ENCODE results near the gene GHITM.
"Not testable (repeated sequence)": the region's sequence is repeated elsewhere in the genome, so short reads cannot be mapped to it uniquely, and the experiment has no call there.

Gene GHITM

DNA sequence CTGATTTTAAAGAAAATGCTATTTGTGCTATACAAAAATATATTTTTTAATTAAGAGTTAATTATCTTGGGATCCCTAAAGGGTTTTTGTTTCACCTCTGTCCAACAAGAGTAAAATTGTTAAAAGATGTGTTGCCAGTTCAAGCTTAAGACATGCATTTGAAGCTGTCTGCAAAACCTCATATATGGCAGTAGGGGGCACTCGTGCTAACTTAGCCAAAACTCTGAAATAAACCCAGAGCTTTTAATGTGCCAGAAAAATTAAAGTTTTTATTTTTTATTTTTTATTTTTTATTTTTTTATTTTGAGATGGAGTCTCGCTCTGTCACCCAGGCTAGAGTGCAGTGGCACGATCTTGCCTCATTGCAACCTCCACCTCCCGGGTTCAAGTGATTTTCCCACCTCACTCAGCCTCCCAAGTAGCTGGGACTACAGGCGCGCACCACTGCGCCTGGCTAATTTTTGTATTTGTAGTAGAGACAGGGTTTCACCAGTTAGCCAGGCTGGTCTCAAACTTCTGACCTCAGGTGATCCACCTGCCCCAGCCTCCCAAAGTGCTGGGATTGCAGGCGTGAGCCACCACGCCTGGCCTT is 8.8 kb downstream of the GHITM start:
- DNase-seq (ENCODE audit: low read depth in 2 of 2), result not testable (repeated sequence)

GRCh38 chr10:84149854-84150253 is 10.5 kb downstream of the GHITM start:
- no peak for DNase-seq (ENCODE audit: low read depth in 2 of 2)

GRCh38 chr10:84152769-84153168 is 13.5 kb downstream of the GHITM start:
- no peak for DNase-seq (ENCODE audit: low read depth in 2 of 2)

DNA sequence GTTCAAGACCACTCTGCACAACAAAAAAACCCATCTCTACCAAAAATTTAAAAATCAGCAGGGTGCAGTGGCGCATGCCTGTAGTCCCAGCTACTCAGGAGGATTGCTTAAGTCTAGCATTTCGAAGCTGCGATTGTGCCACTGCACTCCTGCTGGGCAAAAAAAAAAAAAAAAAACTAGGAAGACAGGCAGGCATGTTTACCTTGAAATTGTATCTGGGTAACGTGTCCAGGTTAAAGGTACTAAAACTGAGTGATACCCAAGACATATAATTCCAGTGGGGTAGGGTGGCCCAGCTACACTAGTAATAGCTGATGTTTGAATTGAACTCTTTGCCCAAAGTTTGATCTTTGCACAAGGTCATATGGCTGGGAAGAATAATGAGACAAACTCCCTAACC is 16.2 kb downstream of the GHITM start:
- DNase-seq (ENCODE audit: low read depth in 2 of 2), result no peak

DNA sequence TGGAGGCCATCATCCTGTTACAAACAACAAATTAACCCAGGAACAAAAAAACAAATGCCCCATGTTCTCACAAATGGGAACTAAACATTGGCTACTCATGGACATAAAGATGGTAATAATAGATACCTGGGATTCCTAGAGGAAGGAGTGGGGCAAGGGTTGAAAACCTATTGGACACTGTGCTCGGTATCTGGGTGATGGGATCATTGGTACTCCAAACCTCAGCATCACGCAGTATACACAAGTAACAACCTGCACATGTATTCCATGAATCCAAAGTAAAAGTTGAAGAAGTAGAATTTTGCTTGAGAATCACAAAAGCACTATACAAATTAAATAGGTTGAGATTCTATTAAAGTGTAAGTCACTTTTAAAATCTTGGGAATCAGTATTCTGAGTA is 16.7 kb downstream of the GHITM start:
- no peak for DNase-seq (ENCODE audit: low read depth in 2 of 2)

GRCh38 chr10:84156768-84157167 is 17.5 kb downstream of the GHITM start:
- peak; percentile 34 to 54 for DNase-seq (ENCODE audit: low read depth in 2 of 2)

DNA sequence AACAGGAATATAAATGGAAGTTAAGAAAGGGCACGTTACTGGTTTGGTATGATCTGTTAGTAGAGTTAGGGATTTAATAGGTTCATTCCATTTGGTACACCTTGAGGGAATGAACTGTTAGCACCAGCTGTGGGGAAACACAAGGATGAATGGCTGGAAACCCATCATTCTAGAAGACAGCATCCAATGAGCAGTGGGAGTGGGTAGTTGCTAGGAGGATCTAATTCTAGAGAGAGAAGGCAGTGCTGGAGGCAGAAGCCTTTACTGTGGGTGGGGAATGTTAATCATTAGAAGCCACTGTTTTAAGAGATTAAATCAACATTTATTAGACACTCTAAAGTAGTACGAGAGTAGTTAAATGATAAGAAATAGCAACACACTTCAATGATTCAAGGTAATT is 18.8 kb downstream of the GHITM start:
- no peak for DNase-seq (ENCODE audit: low read depth in 2 of 2)

DNA sequence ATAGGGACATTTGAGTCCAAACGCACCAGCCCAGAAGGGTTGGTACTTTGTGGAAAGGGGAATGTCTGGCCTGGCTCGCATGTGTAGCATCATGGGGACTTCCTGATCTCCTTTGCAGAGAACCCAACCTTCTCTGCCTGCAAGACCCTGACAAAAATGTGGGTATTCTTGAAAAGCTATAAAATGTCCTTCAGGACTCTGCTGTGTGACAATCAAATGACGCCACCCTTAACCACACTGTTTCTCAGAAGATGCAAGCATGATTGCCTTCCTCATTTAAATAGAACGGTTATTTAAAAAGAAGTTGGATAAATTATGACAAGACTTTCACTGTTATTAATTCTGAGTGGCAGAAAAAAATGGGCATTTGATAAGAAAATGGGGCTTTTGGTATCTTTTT is 19.2 kb downstream of the GHITM start:
- no peak for DNase-seq (ENCODE audit: low read depth in 2 of 2)

DNA sequence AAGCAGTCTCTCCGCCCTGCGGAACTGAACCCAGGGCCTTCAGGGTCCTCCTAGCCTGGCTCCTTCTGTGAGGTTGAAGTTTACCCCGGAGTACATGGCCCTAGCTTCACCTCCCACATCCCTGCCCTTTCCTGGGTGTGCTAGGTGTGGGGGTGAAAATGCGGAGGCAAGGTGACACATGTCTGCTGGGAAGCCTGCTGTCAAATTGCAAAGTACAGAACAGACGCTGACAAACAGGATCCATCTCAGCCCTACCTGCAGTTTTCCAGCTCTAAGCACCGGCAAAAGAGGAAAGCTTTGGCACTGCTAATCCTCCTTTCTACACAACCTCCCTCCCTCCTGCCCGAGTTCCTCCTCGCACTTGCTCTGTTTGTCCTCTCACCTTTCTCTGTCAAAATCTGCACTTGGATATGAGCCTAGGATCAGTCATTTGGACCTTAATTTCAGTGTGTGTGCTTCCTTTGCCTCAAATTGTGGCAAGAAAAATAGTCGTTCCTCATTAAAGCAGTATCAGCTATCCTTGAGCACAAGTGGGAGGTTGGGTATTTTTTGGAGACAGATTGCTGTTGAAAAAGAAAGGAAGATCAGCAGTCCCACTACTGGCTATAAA is 19.9 kb downstream of the GHITM start:
- no peak for DNase-seq (ENCODE audit: low read depth in 2 of 2)

- no peak for DNase-seq (ENCODE audit: low read depth in 2 of 2)
Observed at GRCh38 chr10:84160663-84161362, 21.5 kb downstream of the GHITM start.

DNA sequence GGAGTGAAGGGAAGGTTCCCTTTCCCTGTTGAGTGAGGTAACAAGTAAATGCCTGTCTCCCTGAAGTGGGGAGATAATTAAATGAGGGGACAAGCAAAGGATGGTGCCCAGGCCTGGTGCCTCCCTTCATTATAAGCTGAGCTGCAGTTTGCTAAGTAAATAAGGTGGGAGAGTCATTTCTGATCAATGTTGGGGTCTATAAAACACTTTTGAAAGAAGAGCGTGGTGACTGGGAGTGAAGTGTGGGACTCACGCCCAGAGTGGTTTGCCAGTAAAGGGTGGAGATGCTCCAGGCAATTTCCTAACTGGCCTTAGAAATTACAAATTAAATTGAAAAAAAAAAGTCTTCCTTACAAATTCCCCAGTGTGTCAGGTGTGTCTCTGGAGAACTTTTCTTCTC is 24.7 kb downstream of the GHITM start:
- no peak for DNase-seq (ENCODE audit: low read depth in 2 of 2)

DNA sequence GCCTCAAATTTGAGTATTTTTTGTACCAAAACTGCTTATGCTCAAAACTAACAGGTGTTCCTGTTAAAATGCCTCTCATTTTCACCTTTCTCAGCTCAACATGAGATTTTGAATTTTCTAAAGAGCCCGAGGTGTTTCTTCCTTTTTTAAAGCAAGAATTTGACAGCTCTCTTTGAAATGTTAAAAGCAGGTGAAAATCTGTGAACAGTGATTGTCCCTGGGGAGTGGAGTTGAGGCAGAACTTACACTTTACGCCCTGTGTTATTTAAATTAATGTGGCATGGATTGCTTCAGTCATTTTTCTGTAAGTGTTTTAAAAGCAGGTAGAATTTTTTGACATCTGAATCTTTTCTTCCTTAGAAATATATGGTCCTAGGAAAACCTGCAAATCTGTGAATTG is 25.1 kb downstream of the GHITM start:
- DNase-seq (ENCODE audit: low read depth in 2 of 2), result no peak

DNA sequence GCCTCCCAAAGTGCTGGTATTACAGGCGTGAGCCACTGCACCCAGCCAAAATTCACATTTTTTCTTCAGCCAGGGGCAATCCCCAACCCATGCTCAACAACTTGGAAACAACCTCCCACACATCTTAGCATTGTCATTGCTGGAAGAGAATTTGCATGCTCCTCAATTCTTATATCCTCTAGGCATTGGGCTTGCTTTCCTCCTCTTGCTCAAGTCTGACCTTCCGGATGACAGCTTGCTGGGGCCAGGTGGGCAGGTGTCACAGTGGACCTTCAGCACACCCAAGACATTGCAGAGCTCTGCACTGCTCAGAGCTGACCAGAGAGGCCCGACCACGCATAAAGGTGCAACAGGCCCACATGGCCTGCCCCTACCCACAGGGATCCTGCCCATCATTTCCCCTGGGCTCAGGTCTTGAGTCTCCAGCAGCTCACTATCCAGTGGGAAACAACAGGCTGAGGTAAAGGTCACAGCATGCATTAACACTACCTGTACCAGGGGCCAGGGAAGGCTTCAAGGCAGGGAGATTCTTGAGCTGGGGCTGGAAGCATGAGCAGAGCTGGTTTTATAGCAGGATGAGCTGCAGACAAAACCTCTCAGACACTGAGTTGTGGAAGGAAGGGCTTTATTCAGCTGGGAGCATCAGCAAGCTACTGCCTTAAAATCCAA is 27.4 kb downstream of the GHITM start:
- no peak for DNase-seq (ENCODE audit: low read depth in 2 of 2)

DNA sequence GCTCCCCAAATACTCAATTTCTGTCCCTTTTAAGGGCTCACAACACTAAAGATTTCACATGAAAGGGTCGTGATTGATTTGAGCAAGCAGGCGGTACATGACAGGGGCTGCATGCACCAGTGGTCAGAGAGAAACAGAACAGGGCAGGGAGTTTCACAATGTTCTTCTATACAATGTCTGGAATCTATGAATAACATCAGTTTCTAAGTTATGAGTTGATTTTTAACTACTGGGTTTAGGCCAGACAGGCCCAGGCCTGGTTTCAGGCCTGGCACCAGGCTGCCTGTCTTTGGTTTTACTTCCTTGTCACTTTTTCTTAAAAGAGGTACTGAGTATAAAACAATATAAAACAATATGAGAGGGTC is 28.0 kb downstream of the GHITM start:
- DNase-seq (ENCODE audit: low read depth in 2 of 2), result not testable (repeated sequence)

GRCh38 chr10:84168382-84168781 is 29.1 kb downstream of the GHITM start:
- DNase-seq (ENCODE audit: low read depth in 2 of 2), result not testable (repeated sequence)

GRCh38 chr10:84171237-84171636 is 31.9 kb downstream of the GHITM start:
- DNase-seq (ENCODE audit: low read depth in 2 of 2), result not testable (repeated sequence)

DNA sequence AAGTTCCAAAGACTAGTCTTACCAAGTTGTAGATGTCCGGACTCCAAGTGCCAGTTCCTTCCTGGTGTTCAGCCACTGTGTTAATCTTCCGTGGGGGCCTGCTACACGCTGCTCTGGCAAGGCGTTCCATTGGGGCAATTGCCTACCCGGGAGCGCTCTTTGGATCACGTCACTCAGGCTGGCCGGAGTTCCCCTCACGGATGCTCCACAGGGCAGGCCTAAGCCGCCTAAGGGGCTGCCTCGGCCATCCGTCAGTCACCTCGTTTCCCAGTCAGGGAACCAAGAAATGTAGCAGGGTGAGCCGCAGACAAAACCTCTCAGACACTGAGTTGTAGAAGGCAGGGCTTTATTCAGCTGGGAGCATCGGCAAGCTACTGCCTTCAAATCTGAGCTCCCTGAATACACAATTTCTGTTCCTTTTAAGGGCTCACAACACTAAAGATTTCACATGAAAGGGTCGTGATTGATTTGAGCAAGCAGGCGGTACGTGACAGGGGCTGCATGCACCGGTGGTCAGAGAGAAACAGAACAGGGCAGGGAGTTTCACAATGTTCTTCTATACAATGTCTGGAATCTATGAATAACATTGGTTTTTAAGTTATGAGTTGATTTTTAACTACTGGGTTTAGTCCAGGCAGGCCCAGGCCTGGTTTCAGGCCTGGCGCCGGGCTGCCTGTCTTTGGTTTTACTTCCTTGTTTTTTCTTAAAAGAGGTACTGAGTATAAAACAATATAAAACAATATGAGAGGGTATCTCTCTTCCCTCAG is 32.6 kb downstream of the GHITM start:
- DNase-seq (ENCODE audit: low read depth in 2 of 2), result not testable (repeated sequence)

DNA sequence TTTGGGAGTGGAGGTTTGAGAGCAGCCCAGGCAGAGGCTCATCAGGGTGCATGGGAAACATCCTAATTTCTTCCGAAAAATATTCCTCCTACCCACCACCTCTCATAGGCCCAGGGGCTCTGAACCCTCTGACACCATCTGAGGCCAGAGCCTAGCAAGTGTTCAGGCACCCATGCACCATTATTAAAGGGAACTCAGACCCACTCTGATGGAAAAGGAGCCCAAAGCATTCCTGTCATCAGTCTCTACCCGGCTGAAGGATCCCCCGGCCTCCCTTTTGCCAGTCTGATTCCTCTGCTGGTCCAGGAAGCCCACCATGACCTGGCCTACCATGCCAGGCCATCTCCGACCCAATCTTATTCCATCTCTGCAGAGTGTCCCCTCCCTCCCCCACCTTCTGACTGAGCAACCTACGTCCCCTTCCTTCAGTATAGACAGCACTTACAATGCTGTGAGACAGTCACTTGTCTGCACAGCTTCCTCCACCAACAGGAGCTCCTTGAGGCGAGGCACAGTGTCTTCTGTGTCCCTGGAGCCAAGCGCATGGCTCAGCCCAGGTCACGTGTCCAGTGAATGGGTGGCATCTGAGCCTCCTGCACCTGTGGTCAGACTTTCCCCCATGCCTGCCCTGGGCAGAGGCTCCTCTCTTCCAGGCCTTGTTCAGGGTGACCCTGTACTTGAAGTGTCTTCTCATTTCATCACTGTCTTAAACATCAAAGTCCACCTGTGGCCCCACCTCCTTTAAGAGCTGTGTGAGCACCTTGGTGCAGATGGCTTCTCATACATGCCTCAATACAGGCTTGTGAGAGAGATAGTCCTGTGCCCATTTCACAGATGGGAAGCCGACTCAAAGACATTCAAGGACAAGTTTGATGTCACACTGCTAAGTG is 33.4 kb downstream of the GHITM start:
- DNase-seq (ENCODE audit: low read depth in 2 of 2), result no peak

- no peak for DNase-seq (ENCODE audit: low read depth in 2 of 2)
Observed at GRCh38 chr10:84173501-84173929, 34.2 kb downstream of the GHITM start, which contains the start of gene GPR15LG. Gene GPR15LG, plus strand, starts transcription at chr10:84173801. Its CDS starts 51 bp downstream, at chr10:84173852.

DNA sequence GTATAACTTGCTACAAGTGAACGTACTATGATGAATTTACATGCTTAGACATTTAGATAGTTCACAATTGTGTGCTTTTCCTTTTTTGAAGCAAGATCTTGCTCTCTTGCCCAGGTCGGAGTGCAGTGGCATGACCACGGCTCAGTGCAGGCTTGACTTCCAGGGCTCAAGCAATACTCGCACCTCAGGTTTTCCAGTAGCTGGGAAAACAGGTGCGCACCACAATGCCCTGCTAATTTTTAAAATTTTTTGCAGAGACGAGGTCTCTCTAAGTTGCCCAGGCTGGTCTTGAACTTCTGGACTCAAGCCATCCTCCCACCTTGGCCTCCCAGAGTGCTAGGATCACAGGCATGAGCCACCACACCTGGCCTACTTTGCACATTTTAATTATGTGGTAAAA is 36.1 kb downstream of the GHITM start:
- DNase-seq (ENCODE audit: low read depth in 2 of 2), result no peak

GRCh38 chr10:84176351-84176750 is 37.0 kb downstream of the GHITM start:
- no peak for DNase-seq (ENCODE audit: low read depth in 2 of 2)
